Hepatic stellate cell (primary cell): ENCODE data around the gene YIPF6.
A peak's percentile ranks its signal among the peaks of the same experiment; 100 is the strongest.
"Not testable (repeated sequence)": the region's sequence is repeated elsewhere in the genome, so short reads cannot be mapped to it uniquely, and the experiment has no call there.

Experiments
- DNase-seq: peaks from one replicate; pipeline ENCODE4 v3.0.0; 2011; ENCODE audit warnings: low spot score

YIPF6 gene, protein sequence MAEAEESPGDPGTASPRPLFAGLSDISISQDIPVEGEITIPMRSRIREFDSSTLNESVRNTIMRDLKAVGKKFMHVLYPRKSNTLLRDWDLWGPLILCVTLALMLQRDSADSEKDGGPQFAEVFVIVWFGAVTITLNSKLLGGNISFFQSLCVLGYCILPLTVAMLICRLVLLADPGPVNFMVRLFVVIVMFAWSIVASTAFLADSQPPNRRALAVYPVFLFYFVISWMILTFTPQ

DNA sequence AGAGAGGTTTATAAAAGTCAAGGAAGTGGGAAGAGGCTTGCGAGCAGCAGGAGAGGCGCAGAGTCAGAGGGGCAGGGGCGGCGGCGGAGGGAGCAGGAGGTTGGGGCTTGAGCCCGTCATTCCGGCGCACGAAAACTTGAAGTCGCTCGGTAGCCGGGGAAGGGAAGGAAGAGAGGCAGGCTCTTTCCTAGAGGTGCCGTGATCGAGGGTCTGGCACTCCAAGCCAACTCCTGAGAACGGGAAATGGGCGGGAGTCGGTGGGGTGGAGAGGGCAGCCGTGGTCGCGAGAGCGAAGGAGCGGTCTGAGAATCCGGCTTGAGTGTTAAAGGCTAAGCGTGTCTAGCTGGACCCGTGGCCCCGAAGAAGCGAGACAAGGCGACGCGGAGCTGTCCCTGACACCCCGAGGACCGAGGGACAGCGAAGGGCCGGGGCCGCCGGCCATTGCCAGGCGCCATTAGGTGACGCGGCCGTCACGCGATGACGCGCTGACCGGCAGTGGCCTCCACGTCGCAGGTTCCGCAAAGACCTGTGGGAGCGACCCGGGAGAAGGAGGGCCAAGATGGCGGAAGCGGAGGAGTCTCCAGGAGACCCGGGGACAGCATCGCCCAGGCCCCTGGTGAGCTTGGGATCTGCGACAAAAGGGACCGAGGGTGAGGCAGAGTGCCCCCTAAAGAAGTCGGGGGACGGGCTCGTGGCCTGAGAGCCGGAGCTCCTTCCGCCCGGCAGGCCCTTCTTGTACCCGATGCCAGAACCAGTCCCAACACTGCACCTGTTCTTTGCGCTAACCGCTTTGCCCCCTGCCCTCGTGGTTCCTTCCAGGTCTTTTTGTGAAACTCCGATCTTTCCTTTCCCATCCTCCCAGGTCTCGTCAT, at the start of gene YIPF6:
YIPF6 (plus strand) TSS at position 544 of the 872 bp plus-strand sequence; CDS start at position 560, 16 bp downstream.
- DNase-seq, result peak; percentile 69

DNA sequence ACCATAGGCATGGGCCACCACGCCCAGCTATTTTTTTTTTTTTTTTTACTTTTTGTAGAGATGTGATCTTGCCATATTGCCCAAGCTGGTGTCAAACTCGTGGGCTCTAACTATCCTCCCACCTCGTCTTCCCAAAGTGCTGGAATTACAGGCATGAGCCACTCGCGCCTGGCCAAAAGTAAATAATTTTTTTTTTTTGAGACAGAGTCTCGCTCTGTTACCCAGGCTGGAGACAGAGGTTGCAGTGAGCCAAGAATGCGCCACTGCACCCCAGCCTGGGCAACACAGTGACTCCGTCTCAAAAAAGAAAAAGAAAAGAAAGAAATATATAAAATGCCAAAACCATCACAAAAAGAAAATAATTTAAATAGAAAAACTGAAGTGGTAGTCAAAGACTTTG, 47.1 kb upstream of the YIPF6 start:
- no peak for DNase-seq

GRCh38 chrX:68454476-68455150, 44.2 kb upstream of the YIPF6 start:
- DNase-seq, result no peak

- DNase-seq, result no peak
These were observed 43.7 kb upstream of the YIPF6 start for GRCh38 chrX:68455151-68455510.

DNA sequence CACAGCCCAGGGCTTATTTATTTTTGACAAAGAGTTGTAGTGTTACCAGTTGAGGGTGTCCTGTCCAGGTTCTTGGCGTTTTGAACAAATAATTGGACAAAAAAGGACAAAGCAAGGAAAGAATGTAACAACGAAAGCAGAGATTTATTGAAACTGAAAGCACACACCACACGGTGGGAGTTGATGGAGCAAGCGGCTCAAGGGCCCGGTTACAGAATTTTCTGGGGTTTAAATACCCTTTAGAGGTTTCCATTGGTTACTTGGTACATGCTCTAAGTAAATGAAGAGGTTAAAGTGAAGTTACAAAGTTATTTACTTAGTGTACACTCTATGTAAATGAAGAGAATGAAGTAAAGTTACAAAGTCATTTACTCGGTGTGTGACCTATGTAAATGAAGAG, 37.8 kb upstream of the YIPF6 start:
- DNase-seq, result no peak

DNA sequence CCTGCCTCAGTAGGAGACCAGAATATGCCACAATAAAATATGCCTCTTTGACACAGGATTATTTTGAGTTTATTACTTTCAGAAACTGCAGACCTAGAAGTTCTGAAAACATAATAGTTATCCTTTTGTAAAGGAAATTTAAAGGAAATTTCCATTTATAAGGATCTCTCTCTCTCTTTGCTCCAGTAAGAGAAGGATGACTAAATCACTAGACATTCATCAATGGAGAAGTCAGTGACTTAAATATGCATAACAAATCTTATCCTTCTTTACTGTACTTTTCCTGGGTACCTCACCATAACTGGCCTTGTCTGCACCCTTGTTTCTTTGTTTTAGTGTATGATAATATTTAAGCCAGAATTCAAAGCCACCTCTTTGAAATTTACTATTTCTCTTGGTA, 37.3 kb upstream of the YIPF6 start:
- no peak for DNase-seq

DNA sequence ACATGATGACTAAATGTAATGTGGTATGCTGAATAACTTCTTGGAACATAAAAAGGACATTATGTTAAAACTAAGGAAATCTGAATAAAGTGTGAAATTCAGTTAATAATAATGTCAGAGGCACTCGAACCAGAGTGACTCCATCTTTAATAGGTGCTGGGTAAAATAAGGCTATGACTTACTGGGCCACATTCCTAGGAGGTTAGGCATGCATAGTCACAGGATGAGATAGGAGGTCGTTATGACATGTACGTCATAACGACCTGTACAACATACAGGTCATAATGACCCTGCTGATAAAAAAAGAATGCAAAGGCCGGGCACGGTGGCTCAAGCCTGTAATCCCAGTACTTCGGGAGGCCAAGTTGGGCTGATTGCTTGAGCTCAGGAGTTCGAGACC, 36.7 kb upstream of the YIPF6 start:
- no peak for DNase-seq

- DNase-seq, result no peak
These were observed 36.2 kb upstream of the YIPF6 start for GRCh38 chrX:68462653-68463052.

GRCh38 chrX:68463880-68464279, 35.0 kb upstream of the YIPF6 start:
- DNase-seq, result no peak

GRCh38 chrX:68464796-68465195, 34.1 kb upstream of the YIPF6 start:
- DNase-seq, result no peak

DNA sequence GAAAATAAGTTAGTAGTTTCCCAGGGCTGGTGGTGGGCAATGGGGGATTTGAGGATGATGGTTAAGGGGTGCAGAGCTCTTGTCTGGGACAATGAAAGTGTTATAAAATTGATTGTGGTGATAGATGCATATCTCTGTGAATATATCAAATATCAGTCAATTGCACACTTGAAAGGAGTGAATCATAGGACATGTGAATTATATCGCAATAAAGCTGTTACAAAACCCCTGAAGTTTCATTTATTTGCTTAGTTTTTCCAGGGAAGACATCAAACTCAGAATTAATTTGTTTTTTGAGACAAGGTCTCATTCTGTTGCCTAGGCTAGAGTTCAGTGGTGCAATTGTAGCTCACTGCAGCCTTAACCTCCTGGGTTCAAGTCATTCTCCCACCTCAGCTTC, 17.9 kb upstream of the YIPF6 start:
- DNase-seq, result no peak

- DNase-seq, result not testable (repeated sequence)
These were observed 12.7 kb upstream of the YIPF6 start for GRCh38 chrX:68486198-68486597.

GRCh38 chrX:68487254-68487653, 11.6 kb upstream of the YIPF6 start:
- DNase-seq, result no peak

- no peak for DNase-seq
These were observed 10.9 kb upstream of the YIPF6 start for GRCh38 chrX:68487924-68488323.

GRCh38 chrX:68488657-68489056, 10.2 kb upstream of the YIPF6 start:
- no peak for DNase-seq

DNA sequence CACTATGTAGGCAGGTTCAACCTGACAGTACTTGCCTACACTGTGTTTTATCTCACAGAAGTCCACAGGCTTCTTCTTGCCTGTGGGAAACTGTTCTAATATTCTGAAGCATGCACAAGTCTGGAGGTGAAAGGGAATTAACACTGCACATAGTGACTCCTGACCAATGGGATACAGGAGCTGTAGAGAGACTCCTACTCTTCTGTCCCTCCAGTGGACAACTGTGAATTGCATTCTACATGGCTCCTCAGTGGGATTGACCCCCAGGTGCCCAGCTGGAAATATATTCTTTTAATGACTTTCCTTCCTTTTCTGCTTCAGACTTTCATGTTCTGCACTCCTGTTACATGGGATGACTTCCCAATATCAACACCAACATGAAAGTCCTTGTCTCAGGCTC, 8.2 kb upstream of the YIPF6 start:
- DNase-seq, result peak; percentile 42

DNA sequence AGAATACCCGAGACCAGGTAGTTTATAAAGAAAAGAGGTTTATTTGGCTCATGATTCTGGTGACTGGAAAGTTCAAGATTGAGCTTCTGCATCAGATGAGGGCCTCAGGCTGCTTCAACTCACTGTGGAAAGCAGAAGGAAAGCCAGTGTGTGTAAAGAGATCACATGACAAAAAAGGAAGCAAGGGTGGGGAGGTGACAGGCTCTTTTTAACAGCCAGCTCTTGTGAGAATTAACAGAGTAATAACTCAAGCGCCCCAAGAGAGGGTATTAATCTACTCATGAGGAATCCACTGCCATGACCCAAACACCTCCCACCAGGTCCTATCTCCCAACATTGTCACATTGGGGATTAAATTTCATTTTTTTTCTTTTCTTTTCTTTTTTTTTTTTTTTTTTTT, 6.3 kb upstream of the YIPF6 start:
- no peak for DNase-seq

DNA sequence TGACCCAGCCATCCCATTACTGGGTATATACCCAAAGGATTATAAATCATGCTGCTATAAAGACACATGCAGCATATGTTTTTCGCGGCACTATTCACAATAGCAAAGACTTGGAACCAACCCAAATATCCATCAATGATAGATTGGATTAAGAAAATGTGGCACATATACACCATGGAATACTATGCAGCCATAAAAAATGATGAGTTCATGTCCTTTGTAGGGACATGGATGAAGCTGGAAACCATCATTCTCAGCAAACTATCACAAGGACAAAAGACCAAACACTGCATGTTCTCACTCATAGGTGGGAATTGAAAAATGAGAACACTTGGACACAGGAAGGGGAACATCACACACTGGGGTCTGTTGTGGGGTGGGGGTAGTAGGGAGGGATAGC, 5.1 kb upstream of the YIPF6 start:
- DNase-seq, result not testable (repeated sequence)

DNA sequence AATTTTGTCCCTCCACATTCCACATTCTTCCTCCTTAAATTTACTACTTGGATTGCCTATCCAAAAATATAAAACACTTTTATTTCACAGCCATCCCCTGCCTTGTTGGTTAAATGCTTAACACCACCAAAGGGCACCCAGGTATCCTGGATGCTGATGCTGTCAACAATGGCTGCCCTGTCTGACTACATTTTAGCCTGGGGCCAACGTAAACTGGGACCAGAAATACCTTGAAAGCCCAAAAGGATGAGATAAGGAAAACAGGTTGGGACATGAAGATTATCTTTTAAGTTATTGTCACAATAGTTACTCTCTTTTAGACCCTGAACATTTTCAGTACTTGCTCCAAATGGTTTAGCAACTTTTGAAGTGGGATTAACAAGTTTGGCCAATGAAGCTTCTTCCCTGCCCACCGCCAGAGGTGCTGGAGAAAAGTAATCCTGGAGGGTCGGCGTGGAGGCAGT, 775 bp upstream of the YIPF6 start:
- DNase-seq, result no peak

DNA sequence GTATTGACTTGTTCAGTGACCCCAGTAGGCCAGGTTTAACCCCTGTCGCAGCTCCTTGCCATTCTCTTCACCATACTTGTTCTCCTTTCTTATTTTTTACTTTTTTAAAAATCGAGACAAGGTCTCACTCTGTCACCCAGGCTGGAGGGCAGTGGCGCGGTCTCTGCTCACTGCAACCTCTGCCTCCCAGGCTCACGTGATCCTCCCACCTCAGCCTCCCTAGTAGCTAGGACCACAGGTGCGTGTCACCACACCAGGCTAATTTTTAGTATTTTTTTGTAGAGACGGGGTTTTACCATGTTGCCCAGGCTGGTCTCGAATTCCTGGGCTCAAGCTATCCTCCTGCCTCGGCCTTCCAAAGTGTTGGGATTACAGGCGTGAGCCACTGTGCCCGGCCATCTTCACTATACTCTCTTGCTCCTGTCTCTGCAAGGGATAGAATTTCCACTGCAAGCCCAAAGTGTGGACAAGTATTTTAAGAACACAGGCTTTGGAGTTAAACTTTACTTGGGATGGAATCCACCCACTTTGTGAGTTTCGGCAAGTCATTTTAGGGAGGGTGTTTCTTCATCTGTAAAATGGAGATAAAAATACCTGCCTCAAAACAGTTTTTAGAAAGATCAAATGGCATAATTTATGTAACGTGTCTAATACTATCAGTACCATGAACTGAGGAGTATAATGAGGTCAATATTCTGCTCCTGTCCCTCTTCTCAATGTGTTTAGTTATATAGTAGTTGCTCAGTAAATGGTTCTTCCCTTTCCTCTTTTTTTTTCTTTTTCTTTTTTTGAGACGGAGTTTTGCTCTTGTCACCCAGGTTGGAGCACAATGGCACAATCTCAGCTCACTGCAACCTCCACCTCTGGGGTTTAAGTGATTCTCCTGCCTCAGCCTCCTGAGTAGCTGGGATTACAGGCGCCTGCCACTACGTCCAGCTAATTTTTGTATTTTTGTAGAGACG, 973 bp downstream of the YIPF6 start:
- no peak for DNase-seq

- peak; percentile 20 for DNase-seq
These were observed 5.2 kb downstream of the YIPF6 start for GRCh38 chrX:68503836-68504636.
